Endodermal cell (in vitro differentiated cells): ENCODE measurements around the gene RAB7A. TPM values are rescaled to one million over a fixed set of nuclear protein-coding genes. Genes with fewer than 3 reads are reported as not detected.
"Not testable (repeated sequence)": the region's sequence is repeated elsewhere in the genome, so short reads cannot be mapped to it uniquely, and the experiment has no call there.

Experiments used
- DNase-seq: peaks from one replicate; pipeline ENCODE4 v3.0.0-alpha.2; 2017
- H3K27ac ChIP-seq: 2 replicates; pipeline ENCODE4 v1.5.1; 2013; ENCODE audit warnings: mild to moderate bottlenecking, low read depth, low read length, moderate library complexity
- H3K27me3 ChIP-seq: 2 replicates; pipeline ENCODE4 v1.6.1; 2013; ENCODE audit warnings: mild to moderate bottlenecking, low read length, moderate library complexity; ENCODE audit not compliant: insufficient read depth, control insufficient read depth, poor library complexity, severe bottlenecking
- H3K36me3 ChIP-seq: 2 replicates; pipeline ENCODE4 v1.7.0; 2013; ENCODE audit warnings: mild to moderate bottlenecking, low read length, moderate library complexity; ENCODE audit not compliant: control insufficient read depth, insufficient read depth
- H3K4me1 ChIP-seq: one replicate; pipeline ENCODE4 v1.7.0; 2013; ENCODE audit warnings: low read length; ENCODE audit not compliant: control insufficient read depth, insufficient read depth
- H3K4me3 ChIP-seq: 2 replicates; pipeline ENCODE4 v1.5.1; 2013; ENCODE audit warnings: mild to moderate bottlenecking, low read length, moderate library complexity
- H3K9ac ChIP-seq: 2 replicates; pipeline ENCODE4 v1.6.1; 2013; ENCODE audit warnings: mild to moderate bottlenecking, low read length, moderate library complexity; ENCODE audit not compliant: poor library complexity, severe bottlenecking; ENCODE audit errors: extremely low read depth
- H3K9me3 ChIP-seq: 2 replicates; pipeline ENCODE4 v1.6.1; 2013; ENCODE audit warnings: mild to moderate bottlenecking, low read length, moderate library complexity; ENCODE audit not compliant: control insufficient read depth
- H3K27ac Mint-ChIP-seq: 2 replicates; pipeline ENCODE4 v1.8.0; 2020; ENCODE audit warnings: mixed read lengths
- H3K27me3 Mint-ChIP-seq: 2 replicates; pipeline ENCODE4 v1.8.0; 2021; ENCODE audit warnings: mild to moderate bottlenecking, mixed read lengths; ENCODE audit not compliant: insufficient read depth
- H3K36me3 Mint-ChIP-seq: 2 replicates; pipeline ENCODE4 v1.8.0; 2020; ENCODE audit warnings: low read depth, mixed read lengths
- H3K4me1 Mint-ChIP-seq: 2 replicates; pipeline ENCODE4 v1.8.0; 2020; ENCODE audit warnings: mixed read lengths
- H3K4me3 Mint-ChIP-seq: 2 replicates; pipeline ENCODE4 v1.8.0; 2020; ENCODE audit warnings: mild to moderate bottlenecking, moderate library complexity, mixed read lengths
- H3K9me3 Mint-ChIP-seq: 2 replicates; pipeline ENCODE4 v1.8.0; 2020; ENCODE audit warnings: mild to moderate bottlenecking, mixed read lengths
- WGBS, 2 experiments: methylation state at CpG; one replicate each; pipeline versions ENCODE4 v1.1.5 to v1.1.7; 2013; ENCODE audit warnings: missing lambda C conversion rate in 2 of 2, mixed read lengths in 1 of 2; ENCODE audit not compliant: insufficient coverage in 1 of 2, insufficient read length in 1 of 2; 5-methylcytosine and 5-hydroxymethylcytosine counted together
- total RNA-seq, 2 donors: library from RNA; stranded (reverse); fragmentation: NEBNext Ultra II Directional in 1 of 2; extraction: Animal tissue kit (Norgen Biotek cat#: 25700) in 1 of 2; gene quantifications; 2 replicates in 1 of 2; 3 replicates in 1 of 2; pipeline ENCODE4 v1.2.1, GENCODE V29; 2021
- TF ChIP-seq, protein P1 (sequence below): fragments of 200-600 bp; sonication (generic); conservative IDR thresholded peaks from 2 replicates; pipeline ENCODE4 v1.5.0; 2021; ENCODE audit warnings: antibody characterized with exemption, mild to moderate bottlenecking

RAB7A gene
- total RNA-seq, 2 donors from 2014 or later, result 166 to 194 TPM

DNA sequence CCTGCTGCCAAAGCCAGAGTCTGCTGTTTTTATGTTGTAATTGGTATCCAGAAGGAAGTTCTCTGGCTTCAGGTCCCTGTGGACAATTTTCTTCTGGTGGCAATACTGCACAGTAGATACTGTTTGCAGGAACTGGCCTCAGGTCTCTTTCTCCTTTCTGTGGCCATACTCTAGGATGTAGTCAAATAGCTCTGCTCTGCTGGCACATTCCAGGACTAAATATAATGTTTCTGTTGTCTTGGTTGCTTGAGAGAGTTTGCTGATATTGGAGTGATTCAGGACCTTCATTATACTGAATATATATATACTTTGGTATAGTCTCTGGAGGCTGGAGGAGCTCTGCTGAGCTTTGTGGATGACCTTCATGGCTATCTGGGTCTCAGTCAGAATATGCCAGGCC, 23.1 kb downstream of the RAB7A start:
- peaks cover 65% of the 10 kb centered on the region for H3K36me3 ChIP-seq
- Mint-ChIP-seq H3K27me3 (no peaks in the 10 kb centered on the region), H3K27ac (no peak overlapping the region), H3K36me3 (peaks cover 60% of the 10 kb centered on the region), H3K9me3 (peaks cover 37% of the 10 kb centered on the region), H3K4me3 (no peak overlapping the region), H3K4me1 (peaks cover 8% of the 10 kb centered on the region)
- no peak overlapping the region for H3K9ac ChIP-seq
- peak overlapping the region; percentile 45 for H3K4me3 ChIP-seq
- no peak for DNase-seq
- peaks cover 47% of the 10 kb centered on the region for H3K9me3 ChIP-seq
- no peak overlapping the region for H3K27ac ChIP-seq
- H3K27me3 ChIP-seq, result no peaks in the 10 kb centered on the region
- H3K4me1 ChIP-seq, result no peaks in the 10 kb centered on the region
- TF ChIP-seq, protein P1, sequence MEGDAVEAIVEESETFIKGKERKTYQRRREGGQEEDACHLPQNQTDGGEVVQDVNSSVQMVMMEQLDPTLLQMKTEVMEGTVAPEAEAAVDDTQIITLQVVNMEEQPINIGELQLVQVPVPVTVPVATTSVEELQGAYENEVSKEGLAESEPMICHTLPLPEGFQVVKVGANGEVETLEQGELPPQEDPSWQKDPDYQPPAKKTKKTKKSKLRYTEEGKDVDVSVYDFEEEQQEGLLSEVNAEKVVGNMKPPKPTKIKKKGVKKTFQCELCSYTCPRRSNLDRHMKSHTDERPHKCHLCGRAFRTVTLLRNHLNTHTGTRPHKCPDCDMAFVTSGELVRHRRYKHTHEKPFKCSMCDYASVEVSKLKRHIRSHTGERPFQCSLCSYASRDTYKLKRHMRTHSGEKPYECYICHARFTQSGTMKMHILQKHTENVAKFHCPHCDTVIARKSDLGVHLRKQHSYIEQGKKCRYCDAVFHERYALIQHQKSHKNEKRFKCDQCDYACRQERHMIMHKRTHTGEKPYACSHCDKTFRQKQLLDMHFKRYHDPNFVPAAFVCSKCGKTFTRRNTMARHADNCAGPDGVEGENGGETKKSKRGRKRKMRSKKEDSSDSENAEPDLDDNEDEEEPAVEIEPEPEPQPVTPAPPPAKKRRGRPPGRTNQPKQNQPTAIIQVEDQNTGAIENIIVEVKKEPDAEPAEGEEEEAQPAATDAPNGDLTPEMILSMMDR, result no peak

DNA sequence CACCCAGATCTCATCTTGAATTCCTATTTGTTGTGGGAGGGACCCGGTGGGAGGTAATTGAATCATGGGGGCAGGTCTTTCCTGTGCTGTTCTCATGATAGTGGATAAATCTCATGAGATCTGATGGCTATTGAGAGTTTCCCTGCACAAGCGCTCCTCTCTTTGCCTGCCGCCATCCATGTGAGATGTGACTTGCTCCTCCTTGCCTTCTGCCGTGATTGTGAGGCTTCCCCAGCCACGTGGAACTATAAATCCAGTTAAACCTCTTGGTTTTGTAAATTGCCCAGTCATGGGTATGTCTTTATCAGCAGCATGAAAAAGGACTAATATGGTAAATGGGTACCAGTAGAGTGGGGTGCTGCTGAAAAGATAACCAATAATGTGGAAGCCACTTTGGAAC, 23.6 kb downstream of the RAB7A start:
- Mint-ChIP-seq H3K9me3 (peaks cover 36% of the 10 kb centered on the region), H3K4me1 (peaks cover 13% of the 10 kb centered on the region), H3K36me3 (peaks cover 56% of the 10 kb centered on the region)
- peaks cover 60% of the 10 kb centered on the region for H3K36me3 ChIP-seq
- not testable (repeated sequence) for H3K4me3 ChIP-seq, H3K27me3 ChIP-seq, H3K4me3 Mint-ChIP-seq, H3K9ac ChIP-seq, H3K27ac ChIP-seq, H3K27ac Mint-ChIP-seq, H3K4me1 ChIP-seq, H3K27me3 Mint-ChIP-seq, DNase-seq
- H3K9me3 ChIP-seq, result peaks cover 45% of the 10 kb centered on the region
- 97 to 100% methylated on average over 3 to 5 of the region's 5 CpGs for WGBS, 2 experiments

DNA sequence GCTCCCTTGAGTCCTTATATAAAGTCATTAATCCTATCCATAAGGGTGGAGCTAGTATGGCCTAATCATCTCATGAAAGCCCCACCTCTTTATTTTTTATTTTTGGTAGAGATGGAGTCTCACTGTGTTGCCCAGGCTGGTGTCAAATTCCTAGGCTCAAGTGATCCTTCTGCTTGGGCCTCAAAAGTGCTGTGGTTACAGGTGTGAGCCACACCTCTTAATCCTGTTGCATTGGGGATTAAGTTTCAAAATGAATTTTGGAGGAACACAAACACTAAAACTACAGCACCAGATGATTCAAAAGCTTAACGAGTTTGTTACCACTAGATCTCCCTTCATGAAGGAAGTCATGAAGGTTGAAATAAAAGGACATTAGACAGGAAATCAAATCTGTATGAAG, 27.7 kb downstream of the RAB7A start:
- Histone ChIP-seq H3K36me3 (peaks cover 37% of the 10 kb centered on the region), H3K9me3 (peaks cover 40% of the 10 kb centered on the region), H3K4me1 (no peaks in the 10 kb centered on the region), H3K27me3 (no peaks in the 10 kb centered on the region), H3K27ac (no peak overlapping the region), H3K9ac (no peak overlapping the region), H3K4me3 (no peak overlapping the region)
- WGBS, 2 experiments, result 100% methylated on average over 1 of the region's 1 CpG
- Mint-ChIP-seq H3K27ac (no peak overlapping the region), H3K4me1 (peaks cover 17% of the 10 kb centered on the region), H3K9me3 (peaks cover 31% of the 10 kb centered on the region), H3K36me3 (peaks cover 39% of the 10 kb centered on the region), H3K27me3 (no peaks in the 10 kb centered on the region), H3K4me3 (no peak overlapping the region)
- TF ChIP-seq, protein P1, result no peak
- no peak for DNase-seq

DNA sequence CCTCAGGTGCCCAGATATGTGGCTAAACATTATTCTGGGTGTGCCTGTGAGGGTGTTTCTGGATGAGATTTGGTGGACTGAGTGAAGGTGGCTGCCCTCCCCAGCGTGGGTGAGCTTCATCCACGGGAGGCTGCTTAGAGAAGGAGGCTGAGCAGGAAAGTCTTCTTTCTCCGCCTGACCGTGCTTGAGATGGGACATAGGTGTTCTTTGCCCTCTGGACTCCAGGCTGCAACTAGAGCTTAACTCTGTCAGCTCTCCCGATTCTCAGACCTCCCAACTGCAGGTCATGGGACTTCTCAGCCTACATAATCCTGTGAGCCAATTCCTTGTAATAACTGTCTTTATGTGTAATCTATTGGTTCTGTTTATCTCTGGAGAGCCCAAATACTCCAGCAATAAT, 34.1 kb downstream of the RAB7A start:
- no peak for DNase-seq
- Mint-ChIP-seq H3K4me3 (no peak overlapping the region), H3K36me3 (peaks cover 22% of the 10 kb centered on the region), H3K27ac (no peak overlapping the region), H3K4me1 (peaks cover 30% of the 10 kb centered on the region), H3K27me3 (no peaks in the 10 kb centered on the region), H3K9me3 (peaks cover 3% of the 10 kb centered on the region)
- Histone ChIP-seq H3K27me3 (no peaks in the 10 kb centered on the region), H3K27ac (no peak overlapping the region), H3K4me1 (no peaks in the 10 kb centered on the region), H3K9ac (no peak overlapping the region), H3K4me3 (no peak overlapping the region), H3K9me3 (peaks cover 2% of the 10 kb centered on the region), H3K36me3 (peaks cover 13% of the 10 kb centered on the region)
- TF ChIP-seq, protein P1, result no peak
- WGBS, 2 experiments, result 84 to 94% methylated on average over 3 to 5 of the region's 5 CpGs
